NCI-H2081 treated with DMSO at 0.1 percent for 48 hours (cell line): Measurements from ENCODE around the gene CLEC16A.

Experiments used
- DNase-seq: peaks from one replicate; lab custom pipeline; 2025; lab: John Stamatoyannopoulos, UW

CLEC16A gene

DNA sequence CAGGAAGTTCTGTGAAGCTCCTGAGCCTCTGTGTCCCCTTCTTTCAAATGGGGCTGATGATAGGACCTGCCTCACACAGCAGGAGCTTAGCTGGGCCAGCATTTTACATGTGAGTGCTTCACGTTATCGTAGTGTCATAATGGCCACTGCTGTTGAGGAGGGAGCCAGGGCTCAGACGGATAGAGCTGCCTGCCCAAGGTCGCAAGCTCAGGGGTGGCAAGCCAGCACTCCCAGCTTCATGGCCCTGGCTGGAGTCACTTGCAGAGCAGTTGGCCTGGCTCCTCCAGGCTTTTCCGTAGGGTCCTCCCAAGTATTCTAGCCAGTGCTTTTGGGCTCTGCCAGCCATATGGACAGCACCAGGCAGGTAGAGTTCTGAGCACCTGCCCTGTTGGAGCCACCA, 196.5 kb downstream of the CLEC16A start:
- no peak for DNase-seq

DNA sequence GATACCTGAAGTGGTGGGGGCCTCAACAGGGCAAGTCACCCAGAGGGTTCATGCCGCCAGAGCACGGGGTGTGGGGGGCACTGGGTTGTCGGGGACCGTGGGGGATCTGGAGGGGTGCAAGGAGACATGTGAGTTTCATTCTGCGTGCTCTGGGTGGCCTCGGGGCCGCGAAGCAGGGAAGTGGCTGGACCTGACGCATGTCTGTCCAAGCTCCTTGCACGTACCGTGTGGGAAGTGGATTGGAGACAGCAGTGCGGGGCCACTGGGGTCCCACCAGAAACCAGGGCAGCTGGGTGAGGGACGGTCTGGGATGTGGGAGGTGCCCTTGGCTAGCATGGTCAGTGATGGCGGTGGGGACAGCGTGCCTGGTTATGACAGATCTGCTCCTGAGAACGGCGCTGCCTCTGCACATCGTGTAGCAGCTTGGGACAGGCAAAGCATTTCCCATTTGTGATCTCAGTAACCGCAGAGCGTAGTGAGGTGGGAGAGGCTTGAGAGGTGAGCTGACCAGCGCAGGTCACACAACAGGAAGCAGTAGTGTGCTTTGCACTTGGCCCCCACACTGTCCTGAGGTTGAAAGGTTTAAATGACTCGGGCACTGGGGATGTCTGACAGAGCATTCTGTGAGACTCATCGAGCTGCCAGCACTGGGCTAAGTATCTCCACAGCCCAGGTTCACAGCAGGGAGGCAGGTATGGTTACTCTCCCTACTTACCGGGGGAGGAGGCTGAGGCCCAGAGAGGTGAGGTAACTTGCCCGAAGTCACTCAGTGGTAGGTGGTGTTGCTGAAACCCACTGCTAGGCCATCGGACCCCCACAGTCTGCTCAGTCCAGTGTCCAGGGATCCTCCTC, 197.3 kb downstream of the CLEC16A start:
- DNase-seq, result no peak

DNA sequence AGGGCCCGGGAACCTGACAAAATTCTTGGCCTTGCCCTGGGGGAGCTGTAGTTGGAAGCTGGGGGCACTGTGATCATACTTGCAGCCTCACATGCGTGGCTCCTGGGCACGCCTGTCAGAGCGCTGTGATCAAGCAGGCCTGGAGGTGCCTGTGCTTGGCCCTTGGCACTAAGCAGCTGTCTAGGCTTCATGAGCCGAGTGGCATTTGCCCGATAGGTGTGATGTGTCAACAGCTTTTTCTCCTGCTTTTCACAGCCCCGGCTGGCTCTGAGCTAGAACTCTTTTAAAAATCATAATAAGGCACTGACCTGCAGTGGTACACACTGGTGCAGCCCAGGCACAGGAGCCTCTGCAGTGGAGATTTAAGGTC, 197.9 kb downstream of the CLEC16A start:
- DNase-seq, result no peak

DNA sequence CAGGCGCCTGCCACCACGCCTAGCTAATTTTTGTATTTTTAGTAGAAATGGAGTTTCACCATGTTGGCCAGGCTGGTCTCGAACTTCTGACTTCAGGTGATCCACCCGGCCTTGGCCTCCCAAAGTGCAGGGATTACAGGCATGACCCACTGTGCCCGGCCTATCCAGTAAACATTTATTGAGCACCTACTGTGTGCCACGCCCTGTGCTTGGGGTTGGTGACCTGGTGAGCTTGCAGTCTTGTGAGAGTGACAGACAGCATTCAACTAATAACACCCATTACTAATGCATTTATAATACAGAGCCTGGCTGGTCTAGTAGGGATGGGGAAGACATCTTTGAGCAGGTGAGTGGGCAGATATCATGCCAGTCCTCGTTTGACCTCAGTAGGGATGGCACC, 198.6 kb downstream of the CLEC16A start:
- no peak for DNase-seq

DNA sequence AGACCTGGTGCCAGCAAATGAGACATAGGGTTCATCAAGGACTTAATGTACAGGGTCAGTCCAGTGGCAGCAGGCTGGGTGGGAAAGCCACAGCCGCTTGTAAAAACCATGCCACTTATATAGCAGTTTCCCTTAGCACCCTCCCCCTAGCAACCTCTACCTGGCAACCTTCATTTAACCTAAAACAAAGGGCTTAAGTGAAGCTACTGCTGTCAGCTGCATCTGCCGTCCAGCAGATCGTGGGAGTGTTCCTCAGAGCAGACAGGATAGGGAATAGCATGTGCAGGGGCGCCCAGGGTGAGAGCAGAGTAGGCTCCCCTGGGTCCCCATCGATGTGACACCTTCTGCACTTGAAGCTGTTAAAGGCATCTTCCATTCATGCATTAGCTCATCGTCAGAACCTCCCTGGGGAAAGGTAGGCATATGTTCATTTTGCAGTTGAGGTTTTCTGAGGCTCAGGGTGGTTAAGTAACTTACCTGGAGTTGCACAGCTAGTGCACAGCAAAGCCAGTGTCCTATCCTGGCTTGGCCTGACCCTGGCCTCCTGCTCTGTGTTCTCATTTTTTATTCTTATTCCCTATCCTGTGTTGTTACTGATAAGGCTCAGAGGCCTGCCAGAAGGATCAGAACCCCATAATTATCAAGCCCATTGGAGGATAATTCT, 199.1 kb downstream of the CLEC16A start:
- DNase-seq, result no peak

DNA sequence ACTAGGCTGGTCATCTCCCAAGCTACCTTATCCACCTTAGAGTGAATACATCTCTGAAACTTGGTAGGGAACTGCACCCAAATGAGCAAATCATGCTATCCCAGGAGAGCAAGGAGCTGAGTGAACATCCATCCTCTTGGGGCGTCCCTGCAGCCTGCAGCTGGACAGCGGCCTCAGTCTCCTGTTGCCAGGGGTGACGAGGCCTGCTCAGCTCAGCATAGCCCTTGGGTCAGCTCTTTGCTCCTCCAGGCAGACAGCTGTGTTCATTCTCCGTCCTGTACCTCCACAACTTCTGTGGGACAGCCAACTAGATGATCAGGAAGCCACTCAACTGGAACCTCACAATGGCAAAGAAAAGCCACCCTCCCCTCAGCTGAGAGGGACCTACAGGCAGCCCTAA, 199.8 kb downstream of the CLEC16A start:
- no peak for DNase-seq

DNA sequence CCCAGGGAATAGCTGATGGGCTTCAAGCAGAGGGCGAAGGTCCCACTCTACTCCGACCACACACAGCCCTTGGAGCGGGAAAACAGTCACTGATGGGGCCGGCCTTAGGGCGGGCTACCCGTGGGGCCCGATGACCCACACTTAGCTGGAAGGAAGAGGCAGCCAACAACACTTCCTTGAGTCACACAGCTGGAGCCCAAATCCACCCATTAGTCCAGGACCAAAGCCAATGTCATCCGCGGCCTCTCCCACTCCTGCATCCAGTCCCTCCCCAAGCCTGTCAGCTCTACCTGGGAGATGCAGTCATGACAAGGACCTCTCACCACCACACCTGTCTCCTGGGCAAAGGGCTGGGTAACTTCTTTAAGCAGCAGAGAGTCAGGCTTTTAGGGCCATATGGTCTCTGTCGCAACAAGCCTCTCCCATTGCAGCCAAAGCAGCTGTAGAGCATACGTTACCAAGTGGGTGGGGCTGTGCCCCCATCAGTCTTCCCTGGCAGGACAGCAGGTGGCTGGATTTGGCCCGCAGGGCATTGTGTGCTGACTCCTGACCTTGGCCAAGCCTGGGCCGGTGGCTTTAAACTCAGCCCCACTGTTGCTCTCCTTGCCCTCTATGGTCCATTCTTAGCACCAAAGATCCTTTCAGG, 200.9 kb downstream of the CLEC16A start:
- no peak for DNase-seq

DNA sequence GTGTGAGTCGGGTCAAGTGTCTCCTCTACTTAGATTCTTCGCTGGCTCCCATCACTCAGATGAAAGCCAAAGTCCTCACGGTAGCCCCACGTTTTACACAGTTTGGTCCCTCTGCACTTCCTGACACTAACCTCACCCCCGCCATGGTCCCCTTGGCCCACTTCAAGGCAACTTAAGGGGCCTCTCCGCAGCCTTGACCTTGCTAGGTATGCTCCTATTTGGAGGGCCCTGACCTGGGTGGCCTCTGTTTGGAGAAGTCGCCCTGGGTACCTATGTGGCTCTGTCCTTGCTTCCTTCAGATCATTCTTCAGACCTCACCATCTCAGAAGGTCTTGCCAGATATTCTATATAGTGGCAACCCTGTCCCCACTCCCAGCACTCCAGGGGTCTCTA, 201.5 kb downstream of the CLEC16A start:
- no peak for DNase-seq

DNA sequence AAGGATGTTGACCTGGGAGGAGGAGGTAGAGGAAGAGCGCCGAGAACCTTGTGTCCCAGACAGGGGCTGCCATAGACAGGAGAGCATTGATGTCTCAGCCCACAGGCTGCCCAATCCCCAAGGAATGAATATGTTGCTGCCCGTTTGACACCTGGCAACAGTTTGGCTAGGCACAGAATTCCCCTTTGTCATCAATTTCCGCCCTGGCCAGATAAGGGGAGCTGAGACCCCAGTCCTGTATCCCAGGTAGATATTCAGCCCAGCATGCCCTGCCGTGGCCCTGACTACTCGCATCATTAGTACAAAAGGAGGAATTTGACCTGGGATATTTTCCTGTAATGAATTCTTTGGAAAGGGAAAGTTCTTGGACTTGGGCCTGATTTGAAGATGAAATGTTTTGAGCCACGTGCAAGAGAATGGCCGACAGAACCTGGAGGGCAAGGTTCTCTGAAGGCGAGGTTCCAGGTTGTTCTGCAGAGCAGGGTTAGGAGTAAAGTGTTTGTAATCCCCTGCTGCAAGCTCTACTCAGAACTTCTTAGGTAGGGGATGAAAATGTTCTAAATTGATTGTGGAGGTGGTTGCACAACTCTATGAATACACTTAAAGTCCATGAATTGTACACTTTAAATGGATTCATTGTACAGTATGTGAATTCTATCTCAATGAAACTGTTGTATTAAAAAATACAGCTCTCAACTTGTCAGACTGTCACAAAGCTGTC, 202.8 kb downstream of the CLEC16A start:
- DNase-seq, result no peak

DNA sequence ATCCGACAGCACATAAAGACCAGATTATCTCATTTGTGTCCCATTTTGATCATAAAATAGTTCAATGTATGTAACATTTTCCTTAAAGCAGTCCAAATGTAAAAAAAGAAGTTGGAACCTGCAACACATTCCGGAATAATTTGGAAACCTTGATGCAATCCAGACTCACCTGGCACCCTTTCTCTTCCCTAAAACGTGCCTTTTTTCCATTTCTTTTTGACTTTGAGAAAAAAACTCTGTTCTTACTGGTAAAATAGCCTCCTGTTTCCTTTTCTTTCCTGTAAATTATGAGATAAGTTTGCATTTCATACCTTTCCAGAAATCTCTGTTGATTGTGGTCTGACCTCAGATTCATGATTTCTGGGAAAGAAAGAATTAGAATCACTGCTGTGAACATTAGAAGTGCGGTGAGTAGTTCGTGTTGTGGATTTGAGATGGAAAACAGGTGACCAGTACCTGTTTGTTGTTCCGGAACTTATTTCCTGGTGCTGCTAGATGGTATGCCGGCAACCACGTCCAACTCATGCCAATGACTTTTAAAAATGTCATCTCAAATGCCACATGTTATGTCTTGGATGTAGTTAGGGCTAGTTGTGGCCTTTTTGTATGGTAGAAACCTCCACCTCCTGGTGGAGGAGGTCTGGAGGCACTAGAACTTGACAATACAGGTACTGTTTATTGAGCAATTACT, 203.5 kb downstream of the CLEC16A start:
- DNase-seq, result no peak

DNA sequence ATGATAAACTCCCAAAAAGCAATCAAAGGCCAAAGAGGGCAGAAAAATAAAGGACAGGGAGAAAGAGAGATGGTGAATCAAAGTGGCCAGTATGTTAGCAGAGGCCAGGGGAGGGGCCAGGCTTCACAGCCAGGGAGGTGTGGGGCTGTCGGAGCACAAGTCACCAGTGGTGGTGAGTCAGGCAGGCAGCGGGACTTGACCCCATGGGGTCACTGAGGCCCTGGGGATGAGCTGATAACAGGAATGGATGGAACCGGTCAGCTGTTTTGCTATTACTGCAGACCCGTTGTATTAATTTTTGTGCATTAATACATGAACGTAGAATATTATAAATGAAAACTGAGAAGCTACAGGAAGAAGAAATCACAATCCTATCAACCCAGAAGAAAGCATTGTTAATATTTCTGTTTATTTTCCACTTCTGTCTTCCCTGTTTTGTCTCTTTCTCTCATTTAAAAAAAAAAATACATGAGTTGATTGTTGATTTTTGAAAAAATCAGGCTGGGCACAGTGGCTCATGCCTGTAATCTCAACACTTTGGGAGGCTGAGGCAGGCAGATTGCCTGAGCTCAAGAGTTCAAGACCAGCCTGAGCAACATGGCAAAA, 204.8 kb downstream of the CLEC16A start:
- DNase-seq, result no peak

DNA sequence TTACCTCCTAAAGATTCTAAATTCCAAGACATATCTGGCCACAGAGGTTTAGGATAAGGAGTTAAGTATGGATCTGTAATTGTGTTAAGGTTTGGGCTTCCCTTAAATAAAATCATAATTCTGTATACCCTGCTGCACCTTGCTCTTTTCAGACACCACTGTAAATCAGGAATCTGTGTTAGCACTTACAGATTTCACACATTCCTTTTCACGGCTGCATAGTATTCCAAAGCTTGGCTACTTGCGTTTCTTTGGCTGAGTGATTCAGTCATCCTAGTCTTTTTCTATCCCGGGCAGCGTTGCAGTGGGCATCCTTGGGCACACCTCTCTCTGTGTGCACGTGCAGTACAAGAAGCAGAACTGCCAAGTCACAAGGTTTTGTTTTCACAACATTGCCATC, 205.8 kb downstream of the CLEC16A start:
- no peak for DNase-seq

DNA sequence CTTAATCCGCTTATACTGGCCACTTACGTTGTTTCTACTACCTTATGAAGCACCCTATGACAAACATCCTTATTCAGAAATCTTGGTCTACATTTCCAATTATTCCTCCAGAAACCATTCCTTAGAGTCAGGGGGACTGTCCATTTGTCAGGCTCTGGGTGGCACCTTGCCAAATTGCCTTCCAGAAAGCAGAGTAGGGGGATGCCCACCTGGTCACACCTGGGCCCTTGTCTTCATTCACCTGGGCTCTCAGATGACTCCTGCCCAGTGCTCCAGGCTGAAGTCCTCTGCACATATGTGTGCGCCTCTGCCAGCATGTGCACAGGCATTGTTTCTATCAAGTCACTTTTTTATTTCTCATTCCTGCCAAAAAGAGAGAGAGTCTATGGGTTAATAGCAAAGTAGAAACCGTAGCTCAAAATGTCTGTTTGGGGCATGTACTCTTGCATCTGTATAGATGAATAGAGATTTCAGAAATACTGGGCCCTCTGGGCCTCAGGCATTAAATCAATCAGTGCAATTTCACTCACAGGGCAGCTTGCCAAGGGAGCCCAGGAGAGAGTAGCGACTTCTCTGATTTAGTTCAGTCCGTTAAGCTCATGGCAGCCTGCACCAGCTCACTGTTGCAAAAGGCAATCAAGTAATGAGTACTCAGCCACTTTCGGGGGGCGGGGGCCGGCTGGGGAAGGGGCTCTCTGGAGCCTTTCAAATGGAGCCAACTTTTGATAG, 207.0 kb downstream of the CLEC16A start:
- no peak for DNase-seq

DNA sequence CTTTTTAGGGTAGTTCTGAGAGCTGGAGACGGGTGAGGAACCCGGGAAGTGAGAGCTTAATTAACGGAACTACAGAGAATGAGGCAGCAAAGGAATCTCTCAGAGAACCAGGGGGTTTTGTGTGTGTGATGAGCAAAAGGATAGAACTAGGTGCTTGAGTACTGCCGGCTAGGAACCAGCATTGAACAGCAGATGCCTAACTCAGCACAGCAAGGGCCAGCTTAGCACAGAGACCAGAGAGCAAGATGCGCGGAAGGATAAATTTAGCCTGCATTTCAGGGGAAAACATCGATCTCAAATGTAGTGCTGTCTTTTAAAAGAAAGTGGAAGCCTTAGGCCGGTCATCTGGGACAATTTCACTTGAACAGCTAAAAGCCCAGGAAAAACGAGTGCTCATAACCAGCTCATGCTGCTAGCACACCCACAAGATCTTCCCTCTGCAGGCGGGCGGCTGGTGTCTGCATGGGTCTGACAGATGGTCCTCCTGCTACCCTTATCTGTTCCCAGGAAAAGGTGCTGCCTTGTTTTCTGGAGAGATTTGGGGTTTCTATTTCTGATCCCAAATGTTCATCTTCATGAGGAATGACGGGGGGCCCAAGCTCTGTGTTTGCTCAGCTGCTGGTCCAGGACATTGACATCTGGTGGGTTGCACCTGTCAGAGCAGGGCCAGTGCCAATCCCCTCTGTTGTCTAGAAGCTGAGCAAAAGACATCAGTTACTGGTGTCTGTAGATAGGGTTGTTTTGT, 207.7 kb downstream of the CLEC16A start:
- DNase-seq, result no peak

DNA sequence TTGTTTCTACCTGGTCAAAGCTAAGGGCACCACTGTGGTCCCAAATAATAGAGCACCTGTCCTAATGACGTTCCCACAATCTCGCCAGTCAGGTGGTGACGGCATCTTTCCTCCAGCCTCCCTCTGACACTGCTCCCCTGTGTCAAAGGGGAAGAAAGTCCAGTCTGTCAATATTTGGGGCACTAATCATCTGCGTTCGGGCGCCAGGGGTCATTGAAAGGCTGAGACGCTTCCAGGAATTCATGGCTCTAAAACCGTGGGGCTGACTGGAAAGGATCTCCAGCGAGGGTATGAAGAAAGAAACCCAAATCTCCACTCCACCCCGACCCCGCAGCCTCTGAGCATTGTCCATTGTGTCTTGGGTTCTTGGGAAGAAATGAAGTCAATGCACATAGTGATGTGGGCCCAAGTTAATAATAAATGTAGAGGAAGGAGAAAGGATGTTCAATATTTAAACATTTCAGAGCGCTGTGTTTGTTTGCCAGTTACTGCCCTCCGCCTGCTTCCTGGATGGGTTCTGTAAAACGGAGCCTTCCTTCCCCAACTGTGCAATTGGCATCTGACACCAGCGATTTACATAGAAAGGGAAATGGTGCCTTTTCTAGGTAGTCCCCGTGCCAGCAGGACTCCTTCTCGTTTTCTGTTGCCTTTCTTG, 208.4 kb downstream of the CLEC16A start:
- no peak for DNase-seq

DNA sequence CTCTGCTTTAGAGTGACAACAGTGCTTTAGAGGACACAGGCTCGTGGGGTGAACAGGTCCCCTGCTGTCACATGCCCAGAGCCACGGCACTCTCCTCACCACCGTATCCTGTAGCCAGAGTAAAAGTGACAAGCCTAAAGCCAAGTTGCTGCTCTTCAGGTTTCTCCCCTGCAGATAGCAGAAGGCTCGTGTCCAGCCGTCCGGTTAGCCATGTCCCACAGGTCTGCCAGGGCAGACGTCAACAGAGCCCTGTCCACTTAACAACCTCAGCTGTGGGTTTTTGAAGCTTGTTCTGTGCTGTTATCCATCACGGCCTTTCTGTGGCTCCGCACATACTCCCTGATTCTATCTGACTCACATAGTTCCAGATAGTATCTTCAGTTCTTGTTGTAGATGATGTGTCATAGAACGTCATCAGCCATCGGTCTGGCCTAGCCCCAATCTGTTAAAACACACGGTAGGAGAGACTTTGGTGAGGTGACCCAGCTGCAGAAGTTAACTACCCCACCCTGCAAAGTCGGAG, 211.0 kb downstream of the CLEC16A start:
- no peak for DNase-seq

DNA sequence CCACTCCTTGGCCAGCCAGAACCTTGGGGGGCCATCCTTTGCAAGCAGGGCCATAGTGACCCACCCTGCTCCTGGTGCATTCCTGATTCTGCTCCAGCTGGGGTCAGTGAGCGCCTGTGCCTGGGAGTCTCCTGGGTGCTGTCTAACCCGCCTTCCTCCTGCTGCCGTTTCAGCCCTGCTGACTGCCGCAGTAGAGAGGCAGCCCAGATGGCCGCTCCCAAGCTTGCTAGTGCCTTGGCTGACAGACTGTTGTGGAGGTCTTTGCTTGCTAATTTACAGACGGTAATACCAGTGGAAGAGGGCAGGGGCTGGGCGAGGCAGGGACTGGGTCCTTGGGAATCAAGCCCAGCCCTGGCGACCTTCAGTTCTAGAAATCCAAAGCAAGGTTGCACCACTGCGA, 212.0 kb downstream of the CLEC16A start:
- no peak for DNase-seq

DNA sequence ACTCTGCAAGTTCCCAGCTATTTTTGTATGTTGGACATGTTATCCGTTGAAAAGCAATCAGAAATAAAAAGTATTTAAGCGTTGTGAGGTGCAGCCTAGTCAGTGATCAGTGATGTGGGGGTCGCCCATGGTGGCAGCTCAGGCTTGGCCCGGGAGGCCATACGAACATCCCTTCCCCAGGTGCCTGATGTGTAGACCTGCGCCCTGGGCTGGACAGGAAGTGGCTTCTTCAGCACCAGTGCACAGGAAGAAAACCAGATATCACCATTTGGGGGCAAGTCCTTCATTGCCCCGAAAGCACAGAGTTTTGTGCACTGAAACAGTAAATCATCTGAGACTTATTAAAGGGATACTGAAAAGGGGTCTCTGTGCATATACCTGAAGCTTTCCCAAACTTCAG, 212.8 kb downstream of the CLEC16A start:
- DNase-seq, result no peak

DNA sequence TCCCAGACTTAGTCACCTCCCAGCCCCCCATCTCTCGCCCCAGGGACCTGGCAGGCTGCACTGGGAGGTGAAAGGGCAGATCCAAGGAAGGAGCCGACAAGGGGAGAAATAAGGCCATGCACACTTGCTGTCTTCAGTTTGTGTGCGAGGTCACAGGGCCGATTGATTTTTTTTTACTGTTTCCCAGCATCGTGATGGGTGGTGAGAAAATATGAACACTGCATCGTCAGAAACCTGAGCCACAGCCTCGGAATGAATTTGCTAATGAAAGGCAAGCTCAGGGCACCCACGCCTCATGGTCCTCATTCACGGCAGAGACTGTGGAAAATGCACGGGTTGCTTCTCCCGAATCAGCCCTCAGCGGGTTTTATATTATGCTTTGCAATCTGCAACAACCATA, 213.7 kb downstream of the CLEC16A start:
- DNase-seq, result no peak
